ENCODE results near the gene VWA8.
"Not testable (repeated sequence)": the region's sequence is repeated elsewhere in the genome, so short reads cannot be mapped to it uniquely, and the experiment has no call there.

Gene VWA8

GRCh38 chr13:41637586-41637985 is 323.3 kb downstream of the VWA8 start:
- no peaks in the 10 kb centered on the region for H3K9me3 ChIP-seq (ENCODE audit: low read length)
- H3K4me3 ChIP-seq (ENCODE audit: low read depth in 1 of 2, low read length in 2 of 2), result no peak overlapping the region
- peaks cover 29% of the 10 kb centered on the region for H3K4me1 ChIP-seq (ENCODE audit: insufficient read depth, low read length)
- H3K36me3 ChIP-seq (ENCODE audit: insufficient read depth, low read length), result no peaks in the 10 kb centered on the region
- no peak overlapping the region for H3K9ac ChIP-seq (ENCODE audit: low read length)
- no peak overlapping the region for H3K27ac ChIP-seq (ENCODE audit: low read depth, low read length)
- H3K27me3 ChIP-seq (ENCODE audit: control insufficient read depth in 1 of 2, insufficient read depth in 2 of 2, low read length in 2 of 2), result no peaks in the 10 kb centered on the region

- H3K9me3 ChIP-seq (ENCODE audit: low read length); H3K27me3 ChIP-seq (ENCODE audit: control insufficient read depth in 1 of 2, insufficient read depth in 2 of 2, low read length in 2 of 2); H3K4me3 ChIP-seq (ENCODE audit: low read depth in 1 of 2, low read length in 2 of 2); H3K9ac ChIP-seq (ENCODE audit: low read length); H3K36me3 ChIP-seq (ENCODE audit: insufficient read depth, low read length); H3K27ac ChIP-seq (ENCODE audit: low read depth, low read length): not testable (repeated sequence)
- H3K4me1 ChIP-seq (ENCODE audit: insufficient read depth, low read length), result peaks cover 27% of the 10 kb centered on the region
These were observed 323.9 kb downstream of the VWA8 start for GRCh38 chr13:41637032-41637431.

GRCh38 chr13:41636590-41636989 is 324.3 kb downstream of the VWA8 start:
- not testable (repeated sequence) for H3K27me3 ChIP-seq (ENCODE audit: control insufficient read depth in 1 of 2, insufficient read depth in 2 of 2, low read length in 2 of 2); H3K9ac ChIP-seq (ENCODE audit: low read length); H3K9me3 ChIP-seq (ENCODE audit: low read length); H3K36me3 ChIP-seq (ENCODE audit: insufficient read depth, low read length); H3K4me3 ChIP-seq (ENCODE audit: low read depth in 1 of 2, low read length in 2 of 2); H3K27ac ChIP-seq (ENCODE audit: low read depth, low read length)
- H3K4me1 ChIP-seq (ENCODE audit: insufficient read depth, low read length), result peaks cover 23% of the 10 kb centered on the region

- Histone ChIP-seq H3K9ac (ENCODE audit: low read length) (no peak overlapping the region), H3K27me3 (ENCODE audit: control insufficient read depth in 1 of 2, insufficient read depth in 2 of 2, low read length in 2 of 2) (no peaks in the 10 kb centered on the region), H3K36me3 (ENCODE audit: insufficient read depth, low read length) (no peaks in the 10 kb centered on the region), H3K9me3 (ENCODE audit: low read length) (no peaks in the 10 kb centered on the region), H3K4me1 (ENCODE audit: insufficient read depth, low read length) (peaks cover 3% of the 10 kb centered on the region), H3K4me3 (ENCODE audit: low read depth in 1 of 2, low read length in 2 of 2) (no peak overlapping the region), H3K27ac (ENCODE audit: low read depth, low read length) (no peak overlapping the region)
These were observed 326.5 kb downstream of the VWA8 start for GRCh38 chr13:41634407-41634806.

- Histone ChIP-seq H3K4me1 (ENCODE audit: insufficient read depth, low read length) (no peaks in the 10 kb centered on the region), H3K36me3 (ENCODE audit: insufficient read depth, low read length) (no peaks in the 10 kb centered on the region), H3K4me3 (ENCODE audit: low read depth in 1 of 2, low read length in 2 of 2) (no peak overlapping the region), H3K27me3 (ENCODE audit: control insufficient read depth in 1 of 2, insufficient read depth in 2 of 2, low read length in 2 of 2) (no peaks in the 10 kb centered on the region), H3K9me3 (ENCODE audit: low read length) (no peaks in the 10 kb centered on the region), H3K9ac (ENCODE audit: low read length) (no peak overlapping the region), H3K27ac (ENCODE audit: low read depth, low read length) (no peak overlapping the region)
These were observed 327.1 kb downstream of the VWA8 start for GRCh38 chr13:41633776-41634175.

- Histone ChIP-seq H3K9me3 (ENCODE audit: low read length) (no peaks in the 10 kb centered on the region), H3K4me1 (ENCODE audit: insufficient read depth, low read length) (no peaks in the 10 kb centered on the region), H3K9ac (ENCODE audit: low read length) (no peak overlapping the region), H3K27me3 (ENCODE audit: control insufficient read depth in 1 of 2, insufficient read depth in 2 of 2, low read length in 2 of 2) (no peaks in the 10 kb centered on the region), H3K4me3 (ENCODE audit: low read depth in 1 of 2, low read length in 2 of 2) (no peak overlapping the region), H3K36me3 (ENCODE audit: insufficient read depth, low read length) (no peaks in the 10 kb centered on the region), H3K27ac (ENCODE audit: low read depth, low read length) (no peak overlapping the region)
These were observed 329.5 kb downstream of the VWA8 start for GRCh38 chr13:41631296-41631965.

GRCh38 chr13:41627425-41627824 is 333.5 kb downstream of the VWA8 start:
- no peak overlapping the region for H3K4me3 ChIP-seq (ENCODE audit: low read depth in 1 of 2, low read length in 2 of 2)
- H3K27ac ChIP-seq (ENCODE audit: low read depth, low read length), result no peak overlapping the region
- no peaks in the 10 kb centered on the region for H3K9me3 ChIP-seq (ENCODE audit: low read length)
- no peaks in the 10 kb centered on the region for H3K27me3 ChIP-seq (ENCODE audit: control insufficient read depth in 1 of 2, insufficient read depth in 2 of 2, low read length in 2 of 2)
- peaks cover 10% of the 10 kb centered on the region for H3K4me1 ChIP-seq (ENCODE audit: insufficient read depth, low read length)
- no peak overlapping the region for H3K9ac ChIP-seq (ENCODE audit: low read length)
- no peaks in the 10 kb centered on the region for H3K36me3 ChIP-seq (ENCODE audit: insufficient read depth, low read length)

GRCh38 chr13:41624041-41624440 is 336.9 kb downstream of the VWA8 start:
- H3K27me3 ChIP-seq (ENCODE audit: control insufficient read depth in 1 of 2, insufficient read depth in 2 of 2, low read length in 2 of 2), result no peaks in the 10 kb centered on the region
- no peak overlapping the region for H3K4me3 ChIP-seq (ENCODE audit: low read depth in 1 of 2, low read length in 2 of 2)
- H3K9ac ChIP-seq (ENCODE audit: low read length), result no peak overlapping the region
- no peaks in the 10 kb centered on the region for H3K36me3 ChIP-seq (ENCODE audit: insufficient read depth, low read length)
- H3K27ac ChIP-seq (ENCODE audit: low read depth, low read length), result no peak overlapping the region
- H3K4me1 ChIP-seq (ENCODE audit: insufficient read depth, low read length), result peaks cover 18% of the 10 kb centered on the region
- H3K9me3 ChIP-seq (ENCODE audit: low read length), result no peaks in the 10 kb centered on the region

- H3K36me3 ChIP-seq (ENCODE audit: insufficient read depth, low read length), result no peaks in the 10 kb centered on the region
- no peak overlapping the region for H3K9ac ChIP-seq (ENCODE audit: low read length)
- H3K27me3 ChIP-seq (ENCODE audit: control insufficient read depth in 1 of 2, insufficient read depth in 2 of 2, low read length in 2 of 2), result no peaks in the 10 kb centered on the region
- H3K27ac ChIP-seq (ENCODE audit: low read depth, low read length), result no peak overlapping the region
- no peaks in the 10 kb centered on the region for H3K9me3 ChIP-seq (ENCODE audit: low read length)
- peaks cover 18% of the 10 kb centered on the region for H3K4me1 ChIP-seq (ENCODE audit: insufficient read depth, low read length)
- no peak overlapping the region for H3K4me3 ChIP-seq (ENCODE audit: low read depth in 1 of 2, low read length in 2 of 2)
These were observed 338.2 kb downstream of the VWA8 start for GRCh38 chr13:41622432-41623429.

- Histone ChIP-seq H3K27me3 (ENCODE audit: control insufficient read depth in 1 of 2, insufficient read depth in 2 of 2, low read length in 2 of 2) (no peaks in the 10 kb centered on the region), H3K36me3 (ENCODE audit: insufficient read depth, low read length) (no peaks in the 10 kb centered on the region), H3K4me3 (ENCODE audit: low read depth in 1 of 2, low read length in 2 of 2) (no peak overlapping the region), H3K4me1 (ENCODE audit: insufficient read depth, low read length) (peaks cover 18% of the 10 kb centered on the region), H3K27ac (ENCODE audit: low read depth, low read length) (no peak overlapping the region), H3K9me3 (ENCODE audit: low read length) (no peaks in the 10 kb centered on the region), H3K9ac (ENCODE audit: low read length) (no peak overlapping the region)
These were observed 339.0 kb downstream of the VWA8 start for GRCh38 chr13:41621716-41622431.

- H3K36me3 ChIP-seq (ENCODE audit: insufficient read depth, low read length); H3K27me3 ChIP-seq (ENCODE audit: control insufficient read depth in 1 of 2, insufficient read depth in 2 of 2, low read length in 2 of 2); H3K27ac ChIP-seq (ENCODE audit: low read depth, low read length); H3K9ac ChIP-seq (ENCODE audit: low read length); H3K9me3 ChIP-seq (ENCODE audit: low read length); H3K4me3 ChIP-seq (ENCODE audit: low read depth in 1 of 2, low read length in 2 of 2): not testable (repeated sequence)
- peaks cover 36% of the 10 kb centered on the region for H3K4me1 ChIP-seq (ENCODE audit: insufficient read depth, low read length)
These were observed 343.3 kb downstream of the VWA8 start for GRCh38 chr13:41617633-41618032.

All from muscle layer of colon (tissue), 2 donors.